Measurements from ENCODE around the gene KCNAB2. TPM values are rescaled to one million over a fixed set of nuclear protein-coding genes. Genes with fewer than 3 reads are reported as not detected.

Gene KCNAB2
- total RNA-seq, 4 donors from 2014 or later = 10.9 to 12.6 (median 11.7) TPM

DNA sequence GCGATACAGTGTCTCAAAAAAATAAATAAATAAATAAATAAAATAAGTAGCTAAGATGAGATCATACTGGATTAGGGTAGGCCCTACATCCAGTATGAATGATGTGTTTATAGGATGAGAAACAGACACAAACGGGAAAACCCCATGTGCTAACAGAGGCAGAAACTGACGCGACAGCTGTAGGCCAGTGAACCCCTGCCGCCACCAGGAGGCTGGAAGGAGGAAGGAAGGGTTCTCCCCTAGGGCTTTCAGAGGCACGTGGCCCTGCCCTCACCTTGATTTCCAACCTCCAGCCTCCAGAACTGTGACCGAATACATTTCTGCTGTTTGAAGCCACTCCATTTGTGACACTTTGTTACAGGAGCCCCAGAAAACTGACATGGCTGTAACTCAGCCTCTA, 95.9 kb downstream of the KCNAB2 start:
- ATAC-seq = no peak
- Histone ChIP-seq H3K36me3 (no peaks in the 10 kb centered on the region), H3K4me1 (no peaks in the 10 kb centered on the region), H3K27ac (no peak overlapping the region), H3K4me3 (no peak overlapping the region), H3K27me3 (peaks cover 12% of the 10 kb centered on the region), H3K9me3 (no peaks in the 10 kb centered on the region)
- TF ChIP-seq POLR2A (IDR thresholded peaks at IDR 0.05) = no peak
- no peak for TF ChIP-seq EP300 (IDR thresholded peaks at IDR 0.05)
- TF ChIP-seq, protein P1, sequence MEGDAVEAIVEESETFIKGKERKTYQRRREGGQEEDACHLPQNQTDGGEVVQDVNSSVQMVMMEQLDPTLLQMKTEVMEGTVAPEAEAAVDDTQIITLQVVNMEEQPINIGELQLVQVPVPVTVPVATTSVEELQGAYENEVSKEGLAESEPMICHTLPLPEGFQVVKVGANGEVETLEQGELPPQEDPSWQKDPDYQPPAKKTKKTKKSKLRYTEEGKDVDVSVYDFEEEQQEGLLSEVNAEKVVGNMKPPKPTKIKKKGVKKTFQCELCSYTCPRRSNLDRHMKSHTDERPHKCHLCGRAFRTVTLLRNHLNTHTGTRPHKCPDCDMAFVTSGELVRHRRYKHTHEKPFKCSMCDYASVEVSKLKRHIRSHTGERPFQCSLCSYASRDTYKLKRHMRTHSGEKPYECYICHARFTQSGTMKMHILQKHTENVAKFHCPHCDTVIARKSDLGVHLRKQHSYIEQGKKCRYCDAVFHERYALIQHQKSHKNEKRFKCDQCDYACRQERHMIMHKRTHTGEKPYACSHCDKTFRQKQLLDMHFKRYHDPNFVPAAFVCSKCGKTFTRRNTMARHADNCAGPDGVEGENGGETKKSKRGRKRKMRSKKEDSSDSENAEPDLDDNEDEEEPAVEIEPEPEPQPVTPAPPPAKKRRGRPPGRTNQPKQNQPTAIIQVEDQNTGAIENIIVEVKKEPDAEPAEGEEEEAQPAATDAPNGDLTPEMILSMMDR (IDR thresholded peaks at IDR 0.05) = no peak
- no peak for TF ChIP-seq POLR2AphosphoS5 (IDR thresholded peaks at IDR 0.05)
- 15 to 19% methylated on average over 5 to 7 of the region's 7 CpGs for WGBS, 2 donors (ENCODE audit: low coverage in 1 of 2)

DNA sequence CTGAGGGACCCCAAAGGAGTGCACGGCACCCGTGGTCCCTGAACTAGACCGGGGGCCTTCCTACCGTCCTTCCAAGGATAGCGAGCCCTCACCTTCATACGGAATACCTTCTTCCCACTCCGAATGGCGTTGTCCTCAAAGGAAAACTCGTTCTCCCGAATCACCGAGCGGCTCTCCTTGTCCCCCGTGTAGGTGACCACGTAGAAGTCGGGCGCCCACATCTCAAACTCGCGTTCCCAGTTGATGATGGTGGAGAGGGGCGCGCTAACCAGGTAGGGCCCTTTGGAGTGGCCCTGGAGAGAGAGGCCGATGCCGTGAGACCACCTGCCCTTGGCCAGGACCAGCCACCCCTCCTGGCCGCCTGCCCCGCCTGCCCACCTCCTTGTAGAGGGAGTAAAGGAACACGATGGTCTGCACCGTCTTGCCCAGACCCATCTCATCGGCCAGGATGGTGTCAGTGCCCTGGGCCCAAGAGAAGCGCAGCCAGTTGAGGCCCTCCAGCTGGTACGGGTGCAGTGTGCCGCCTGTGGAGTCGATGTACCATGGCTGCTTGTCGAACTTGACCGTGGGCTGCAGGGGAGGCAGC, 96.4 kb downstream of the KCNAB2 start:
- 90 to 95% methylated on average over 7 to 12 of the region's 33 CpGs for WGBS, 2 donors (ENCODE audit: low coverage in 1 of 2)
- no peak for ATAC-seq

DNA sequence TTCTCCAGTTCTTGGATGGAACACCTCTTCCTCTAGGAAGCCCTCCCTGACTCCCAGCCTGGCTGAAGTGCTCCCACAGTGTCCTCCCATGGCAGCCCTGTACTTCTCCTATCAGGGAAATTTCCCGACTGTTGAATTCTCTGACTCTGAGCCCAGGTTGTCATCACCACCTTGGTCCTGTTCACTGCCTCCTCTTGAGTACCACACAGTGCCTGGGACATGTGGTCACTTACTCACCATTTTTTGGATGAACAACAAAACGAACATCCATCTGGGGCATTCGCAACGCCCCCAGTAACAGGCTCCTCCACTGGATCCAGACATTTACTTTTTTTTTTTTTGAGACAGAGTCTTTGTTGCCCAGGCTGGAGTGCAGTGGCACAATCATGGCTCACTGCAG, 97.0 kb downstream of the KCNAB2 start:
- no peaks in the 10 kb centered on the region for H3K4me1 ChIP-seq
- H3K9me3 ChIP-seq = no peaks in the 10 kb centered on the region
- TF ChIP-seq, protein P1 (IDR thresholded peaks at IDR 0.05) = no peak
- TF ChIP-seq EP300 (IDR thresholded peaks at IDR 0.05) = no peak
- no peak for TF ChIP-seq POLR2A (IDR thresholded peaks at IDR 0.05)
- TF ChIP-seq POLR2AphosphoS5 (IDR thresholded peaks at IDR 0.05) = no peak
- no peak overlapping the region for H3K27ac ChIP-seq
- H3K36me3 ChIP-seq = no peaks in the 10 kb centered on the region
- no peak overlapping the region for H3K4me3 ChIP-seq
- ATAC-seq = no peak
- H3K27me3 ChIP-seq = peaks cover 23% of the 10 kb centered on the region
- WGBS, 2 donors (ENCODE audit: low coverage in 1 of 2) = 81 to 84% methylated on average over 2 to 3 of the region's 4 CpGs

More for the DNA sequence above, 96.4 kb downstream of the KCNAB2 start:
- no peaks in the 10 kb centered on the region for H3K9me3 ChIP-seq
- H3K4me3 ChIP-seq = no peak overlapping the region
- no peaks in the 10 kb centered on the region for H3K4me1 ChIP-seq
- H3K27me3 ChIP-seq = peaks cover 17% of the 10 kb centered on the region
- H3K27ac ChIP-seq = no peak overlapping the region
- H3K36me3 ChIP-seq = no peaks in the 10 kb centered on the region
- TF ChIP-seq EP300 (IDR thresholded peaks at IDR 0.05) = no peak
- TF ChIP-seq POLR2A (IDR thresholded peaks at IDR 0.05) = no peak
- TF ChIP-seq, protein P1 (IDR thresholded peaks at IDR 0.05) = no peak
- no peak for TF ChIP-seq POLR2AphosphoS5 (IDR thresholded peaks at IDR 0.05)

DNA sequence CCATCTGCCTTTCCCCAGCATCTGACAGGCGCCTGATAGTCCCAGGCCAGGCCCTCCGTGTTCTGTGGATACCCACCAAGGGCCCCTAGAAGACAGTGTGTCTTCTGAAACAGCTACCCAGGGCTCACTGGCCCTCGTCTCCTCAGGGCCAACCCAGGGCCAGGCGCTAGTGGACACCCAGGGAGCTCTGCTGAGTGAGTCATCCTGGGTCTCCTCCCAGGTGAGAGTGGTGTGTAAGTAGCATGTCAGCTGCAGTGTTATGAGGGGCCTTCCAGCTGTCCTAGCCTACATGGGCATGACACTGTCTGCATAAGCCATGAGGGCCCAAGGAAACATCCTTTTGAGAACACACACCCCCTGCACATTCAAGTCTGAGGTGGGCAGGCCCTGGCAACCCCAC, 97.7 kb downstream of the KCNAB2 start:
- Histone ChIP-seq H3K4me1 (peaks cover 0 to 4% (median 0%) of the 10 kb centered on the region in 3 donors), H3K9me3 (no peaks in the 10 kb centered on the region), H3K36me3 (no peaks in the 10 kb centered on the region), H3K27ac (no peak overlapping the region), H3K4me3 (no peak overlapping the region), H3K27me3 (peaks cover 30% of the 10 kb centered on the region)
- no peak for ATAC-seq
- TF ChIP-seq POLR2AphosphoS5 (IDR thresholded peaks at IDR 0.05) = no peak
- TF ChIP-seq EP300 (IDR thresholded peaks at IDR 0.05) = no peak
- WGBS, 2 donors (ENCODE audit: low coverage in 1 of 2) = no CpG with 5 or more reads among the region's 4 CpGs

DNA sequence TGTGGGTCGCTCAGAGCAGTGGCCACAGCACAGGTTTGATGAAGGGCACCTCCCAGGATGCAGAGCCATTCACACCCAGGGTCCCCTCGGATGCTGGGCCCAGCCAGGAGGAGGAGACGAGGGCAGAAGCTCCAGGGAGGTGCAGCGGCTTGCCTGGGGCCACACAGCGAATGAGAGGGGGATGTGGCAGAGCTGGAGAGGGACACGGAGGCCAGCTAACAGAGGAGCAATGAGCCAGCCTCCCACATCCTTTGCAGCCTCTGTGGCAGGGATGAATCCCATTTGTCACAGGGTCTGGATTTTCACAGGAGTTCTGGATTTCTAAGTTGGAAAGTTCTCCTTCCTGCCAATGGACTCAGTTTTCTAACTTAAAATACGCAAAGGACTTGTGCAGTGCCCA, 98.5 kb downstream of the KCNAB2 start:
- TF ChIP-seq POLR2A (IDR thresholded peaks at IDR 0.05) (no peak), EP300 (IDR thresholded peaks at IDR 0.05) (no peak), POLR2AphosphoS5 (IDR thresholded peaks at IDR 0.05) (no peak)
- TF ChIP-seq, protein P1 (IDR thresholded peaks at IDR 0.05) = no peak
- H3K36me3 ChIP-seq = no peaks in the 10 kb centered on the region

More for the DNA sequence above, 98.5 kb downstream of the KCNAB2 start:
- peaks cover 38% of the 10 kb centered on the region for H3K27me3 ChIP-seq
- no peak overlapping the region for H3K27ac ChIP-seq
- ATAC-seq = no peak
- peaks cover 0 to 12% (median 7%) of the 10 kb centered on the region in 3 donors for H3K4me1 ChIP-seq
- 64 to 69% methylated on average over 2 to 6 of the region's 7 CpGs for WGBS, 2 donors (ENCODE audit: low coverage in 1 of 2)
- H3K9me3 ChIP-seq = no peaks in the 10 kb centered on the region
- no peak overlapping the region for H3K4me3 ChIP-seq
